ENCODE measurements around the gene UACA. TPM values are rescaled to one million over a fixed set of nuclear protein-coding genes. Genes with fewer than 3 reads are reported as not detected.
"Not testable (repeated sequence)": the region's sequence is repeated elsewhere in the genome, so short reads cannot be mapped to it uniquely, and the experiment has no call there.

Gene UACA
- polyA plus RNA-seq (2013, experiment 1 of 2): 19.1 TPM
- polyA plus RNA-seq (2013, experiment 2 of 2): 28.1 TPM

GRCh38 chr15:70763120-70763949 lies at the start of gene UACA:
Gene UACA (minus strand): TSS chr15:70763558. CDS start chr15:70763407, 151 bp downstream.
- Histone ChIP-seq H3K9me3 (ENCODE audit: insufficient read depth, low read depth, low read length) (no peaks in the 10 kb centered on the region), H3K4me1 (ENCODE audit: insufficient read depth, low read length) (peaks cover 22% of the 10 kb centered on the region), H3K27me3 (ENCODE audit: insufficient read depth, low read length) (peaks cover 8% of the 10 kb centered on the region; the same call in 1 of the 2 replicates), H3K27ac (ENCODE audit: low read depth, low read length) (peak within 1 kb of the TSS; percentile 83), H3K9ac (ENCODE audit: low read depth, low read length) (peak within 1 kb of the TSS; percentile 73), H3K4me3 (ENCODE audit: low read length) (peak within 1 kb of the TSS; percentile 88), H3K36me3 (ENCODE audit: insufficient read depth, low read length) (no peaks in the 10 kb centered on the region)
- under 1% methylated on average over 79 of the region's 79 CpGs for WGBS

- Histone ChIP-seq H3K9me3 (ENCODE audit: insufficient read depth, low read depth, low read length) (0 out of 2 replicates have a peak, but pooled peaks cover 2% of the 10 kb centered on the region), H3K27me3 (ENCODE audit: insufficient read depth, low read length) (no peaks in the 10 kb centered on the region), H3K9ac (ENCODE audit: low read depth, low read length) (no peak overlapping the region), H3K4me3 (ENCODE audit: low read length) (no peak overlapping the region), H3K4me1 (ENCODE audit: insufficient read depth, low read length) (0 out of 2 replicates have a peak, but pooled peaks cover 4% of the 10 kb centered on the region), H3K27ac (ENCODE audit: low read depth, low read length) (no peak overlapping the region), H3K36me3 (ENCODE audit: insufficient read depth, low read length) (no peaks in the 10 kb centered on the region)
- WGBS: 89% methylated on average over 4 of the region's 4 CpGs
Observed at GRCh38 chr15:70812827-70813364, 49.5 kb upstream of the UACA start.

GRCh38 chr15:70810916-70811578 lies 47.7 kb upstream of the UACA start:
- 96% methylated on average over 9 of the region's 9 CpGs for WGBS

GRCh38 chr15:70806992-70807712 lies 43.8 kb upstream of the UACA start:
- Histone ChIP-seq H3K9me3 (ENCODE audit: insufficient read depth, low read depth, low read length) (no peaks in the 10 kb centered on the region), H3K4me1 (ENCODE audit: insufficient read depth, low read length) (no peaks in the 10 kb centered on the region), H3K36me3 (ENCODE audit: insufficient read depth, low read length) (no peaks in the 10 kb centered on the region), H3K9ac (ENCODE audit: low read depth, low read length) (no peak overlapping the region), H3K4me3 (ENCODE audit: low read length) (no peak overlapping the region), H3K27ac (ENCODE audit: low read depth, low read length) (no peak overlapping the region), H3K27me3 (ENCODE audit: insufficient read depth, low read length) (no peaks in the 10 kb centered on the region)
- 90% methylated on average over 8 of the region's 9 CpGs for WGBS

More at GRCh38 chr15:70810916-70811578, 47.7 kb upstream of the UACA start:
- Histone ChIP-seq H3K9me3 (ENCODE audit: insufficient read depth, low read depth, low read length) (0 out of 2 replicates have a peak, but pooled peaks cover 2% of the 10 kb centered on the region), H3K27ac (ENCODE audit: low read depth, low read length) (no peak overlapping the region), H3K36me3 (ENCODE audit: insufficient read depth, low read length) (no peaks in the 10 kb centered on the region), H3K27me3 (ENCODE audit: insufficient read depth, low read length) (no peaks in the 10 kb centered on the region), H3K4me3 (ENCODE audit: low read length) (no peak overlapping the region), H3K4me1 (ENCODE audit: insufficient read depth, low read length) (0 out of 2 replicates have a peak, but pooled peaks cover 4% of the 10 kb centered on the region), H3K9ac (ENCODE audit: low read depth, low read length) (no peak overlapping the region)

- not testable (repeated sequence) for H3K4me3 ChIP-seq (ENCODE audit: low read length); H3K9me3 ChIP-seq (ENCODE audit: insufficient read depth, low read depth, low read length); H3K27me3 ChIP-seq (ENCODE audit: insufficient read depth, low read length); H3K4me1 ChIP-seq (ENCODE audit: insufficient read depth, low read length); H3K27ac ChIP-seq (ENCODE audit: low read depth, low read length); H3K9ac ChIP-seq (ENCODE audit: low read depth, low read length); H3K36me3 ChIP-seq (ENCODE audit: insufficient read depth, low read length)
- WGBS: 94% methylated on average over 9 of the region's 9 CpGs
Observed at GRCh38 chr15:70804388-70804787, 41.0 kb upstream of the UACA start.

GRCh38 chr15:70802629-70803028 lies 39.3 kb upstream of the UACA start:
- Histone ChIP-seq H3K4me3 (ENCODE audit: low read length) (no peak overlapping the region), H3K9me3 (ENCODE audit: insufficient read depth, low read depth, low read length) (no peaks in the 10 kb centered on the region), H3K27me3 (ENCODE audit: insufficient read depth, low read length) (no peaks in the 10 kb centered on the region), H3K4me1 (ENCODE audit: insufficient read depth, low read length) (no peaks in the 10 kb centered on the region), H3K36me3 (ENCODE audit: insufficient read depth, low read length) (no peaks in the 10 kb centered on the region), H3K27ac (ENCODE audit: low read depth, low read length) (no peak overlapping the region), H3K9ac (ENCODE audit: low read depth, low read length) (no peak overlapping the region)
- WGBS: 92% methylated on average over 4 of the region's 4 CpGs

GRCh38 chr15:70801109-70801508 lies 37.8 kb upstream of the UACA start:
- Histone ChIP-seq H3K27ac (ENCODE audit: low read depth, low read length) (no peak overlapping the region), H3K36me3 (ENCODE audit: insufficient read depth, low read length) (no peaks in the 10 kb centered on the region), H3K9ac (ENCODE audit: low read depth, low read length) (no peak overlapping the region), H3K27me3 (ENCODE audit: insufficient read depth, low read length) (no peaks in the 10 kb centered on the region), H3K4me3 (ENCODE audit: low read length) (no peak overlapping the region), H3K9me3 (ENCODE audit: insufficient read depth, low read depth, low read length) (no peaks in the 10 kb centered on the region), H3K4me1 (ENCODE audit: insufficient read depth, low read length) (no peaks in the 10 kb centered on the region)
- 97% methylated on average over 5 of the region's 5 CpGs for WGBS

GRCh38 chr15:70799667-70800450 lies 36.5 kb upstream of the UACA start:
- WGBS: 95% methylated on average over 9 of the region's 9 CpGs
- no peaks in the 10 kb centered on the region for H3K4me1 ChIP-seq (ENCODE audit: insufficient read depth, low read length)
- H3K9me3 ChIP-seq (ENCODE audit: insufficient read depth, low read depth, low read length): no peaks in the 10 kb centered on the region
- no peaks in the 10 kb centered on the region for H3K36me3 ChIP-seq (ENCODE audit: insufficient read depth, low read length)
- H3K9ac ChIP-seq (ENCODE audit: low read depth, low read length): no peak overlapping the region
- H3K4me3 ChIP-seq (ENCODE audit: low read length): no peak overlapping the region
- H3K27ac ChIP-seq (ENCODE audit: low read depth, low read length): no peak overlapping the region
- no peaks in the 10 kb centered on the region for H3K27me3 ChIP-seq (ENCODE audit: insufficient read depth, low read length)

GRCh38 chr15:70797464-70797863 lies 34.1 kb upstream of the UACA start:
- 93% methylated on average over 5 of the region's 5 CpGs for WGBS
- Histone ChIP-seq H3K27me3 (ENCODE audit: insufficient read depth, low read length) (no peaks in the 10 kb centered on the region), H3K4me3 (ENCODE audit: low read length) (no peak overlapping the region), H3K36me3 (ENCODE audit: insufficient read depth, low read length) (no peaks in the 10 kb centered on the region), H3K4me1 (ENCODE audit: insufficient read depth, low read length) (no peaks in the 10 kb centered on the region), H3K9ac (ENCODE audit: low read depth, low read length) (no peak overlapping the region), H3K27ac (ENCODE audit: low read depth, low read length) (no peak overlapping the region), H3K9me3 (ENCODE audit: insufficient read depth, low read depth, low read length) (no peaks in the 10 kb centered on the region)

- H3K9ac ChIP-seq (ENCODE audit: low read depth, low read length): no peak overlapping the region
- no peaks in the 10 kb centered on the region; the same call in 1 of the 2 replicates for H3K4me1 ChIP-seq (ENCODE audit: insufficient read depth, low read length)
- no peaks in the 10 kb centered on the region for H3K36me3 ChIP-seq (ENCODE audit: insufficient read depth, low read length)
- no peaks in the 10 kb centered on the region for H3K9me3 ChIP-seq (ENCODE audit: insufficient read depth, low read depth, low read length)
- 95% methylated on average over 14 of the region's 14 CpGs for WGBS
- no peak overlapping the region for H3K27ac ChIP-seq (ENCODE audit: low read depth, low read length)
- H3K27me3 ChIP-seq (ENCODE audit: insufficient read depth, low read length): no peaks in the 10 kb centered on the region
- H3K4me3 ChIP-seq (ENCODE audit: low read length): no peak overlapping the region
Observed at GRCh38 chr15:70796516-70797310, 33.4 kb upstream of the UACA start.

Data from HUES64 (cell line).